BE2C (cell line): ENCODE measurements around the gene ATXN3.

Experiments used
- DNase-seq: peaks from one replicate; pipeline ENCODE4 v3.0.0-alpha.2; 2020
- H3K27me3 ChIP-seq: fragments of 250-450 bp; sonication (Bioruptor Pico); 2 replicates; pipeline ENCODE4 v1.5.1; 2020; ENCODE audit warnings: mild to moderate bottlenecking
- H3K36me3 ChIP-seq: fragments of 250-450 bp; sonication (Bioruptor Pico); 2 replicates; pipeline ENCODE4 v1.5.1; 2020; ENCODE audit warnings: mild to moderate bottlenecking
- H3K4me1 ChIP-seq: fragments of 250-450 bp; sonication (Bioruptor Pico); 2 replicates; pipeline ENCODE4 v1.5.1; 2020
- H3K4me3 ChIP-seq: 2 replicates; pipeline ENCODE4 v1.5.1; 2011; ENCODE audit warnings: low read depth, low read length
- H3K9me3 ChIP-seq: fragments of 250-450 bp; sonication (Bioruptor Pico); 2 replicates; pipeline ENCODE4 v1.5.1; 2020
- CTCF ChIP-seq: IDR thresholded peaks from 2 replicates; pipeline ENCODE4 v1.5.1; 2012; ENCODE audit warnings: mild to moderate bottlenecking, low read depth, low read length

Gene ATXN3

GRCh38 chr14:92121207-92121669, 14.9 kb upstream of the ATXN3 start:
- Histone ChIP-seq H3K9me3 (no peaks in the 10 kb centered on the region), H3K36me3 (peaks cover 20% of the 10 kb centered on the region), H3K4me1 (peaks cover 6% of the 10 kb centered on the region), H3K4me3 (peak overlapping the region; percentile 96), H3K27me3 (no peaks in the 10 kb centered on the region)
- DNase-seq = no peak
- TF ChIP-seq CTCF = no peak

GRCh38 chr14:92109490-92109889, 3.1 kb upstream of the ATXN3 start:
- Histone ChIP-seq H3K36me3 (no peaks in the 10 kb centered on the region), H3K4me3 (no peak overlapping the region), H3K9me3 (no peaks in the 10 kb centered on the region), H3K27me3 (no peaks in the 10 kb centered on the region), H3K4me1 (peaks cover 3% of the 10 kb centered on the region)
- no peak for TF ChIP-seq CTCF
- DNase-seq = no peak

DNA sequence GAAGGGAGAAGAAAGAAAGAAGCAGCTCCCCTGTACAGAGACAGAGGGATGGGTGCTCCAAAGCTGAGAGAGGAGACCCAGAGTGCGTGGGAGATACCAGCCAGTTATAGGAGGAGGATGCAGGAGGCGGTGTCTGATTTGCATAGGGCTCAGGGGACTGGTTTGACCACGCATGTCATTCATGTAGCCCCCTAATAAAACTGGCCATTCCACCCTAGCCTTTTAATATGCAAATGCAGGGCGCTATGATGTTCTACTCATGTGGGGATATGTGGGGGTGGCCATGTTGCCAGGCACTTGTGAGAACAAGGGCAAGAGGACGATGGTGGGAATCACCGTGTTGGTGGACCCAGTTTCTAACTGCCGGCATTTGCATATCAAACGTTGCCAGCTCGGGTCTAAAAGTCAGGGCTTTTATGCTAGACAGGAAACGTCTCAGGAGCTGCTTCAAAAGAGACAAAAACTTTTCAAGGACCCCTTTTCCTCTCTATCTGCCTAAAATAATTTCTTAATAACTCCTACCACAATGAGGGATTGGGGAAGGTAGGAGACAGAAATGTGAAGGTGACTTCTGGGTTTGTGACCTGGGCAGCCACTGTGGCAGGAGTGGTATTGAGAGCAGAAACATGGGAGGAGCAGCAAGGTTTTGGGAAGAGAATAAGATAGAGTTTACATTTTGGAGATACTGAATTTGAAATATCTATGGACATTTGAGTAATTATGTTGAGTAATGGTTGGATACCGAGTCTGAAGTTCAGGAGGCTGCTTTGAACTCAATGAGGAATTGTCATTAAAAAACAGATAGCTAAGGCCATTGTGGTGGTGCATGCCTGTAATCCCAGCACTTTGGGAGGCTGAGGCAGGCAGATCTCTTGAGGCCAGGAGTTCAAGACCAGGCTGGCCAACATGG, 2.2 kb upstream of the ATXN3 start:
- H3K4me3 ChIP-seq = peak overlapping the region; percentile 23; the same call in 1 of the 2 replicates

GRCh38 chr14:92105893-92106142, 564 bp downstream of the ATXN3 start:
- TF ChIP-seq CTCF = no peak
- H3K27me3 ChIP-seq = no peaks in the 10 kb centered on the region
- peak overlapping the region; percentile 96 for H3K4me3 ChIP-seq
- no peaks in the 10 kb centered on the region for H3K36me3 ChIP-seq
- peaks cover 3% of the 10 kb centered on the region for H3K4me1 ChIP-seq
- peak; percentile 36 for DNase-seq
- H3K9me3 ChIP-seq = no peaks in the 10 kb centered on the region

More for the DNA sequence above, 2.2 kb upstream of the ATXN3 start:
- no peaks in the 10 kb centered on the region for H3K9me3 ChIP-seq
- H3K36me3 ChIP-seq = no peaks in the 10 kb centered on the region
- no peaks in the 10 kb centered on the region for H3K27me3 ChIP-seq
- H3K4me1 ChIP-seq = peaks cover 3% of the 10 kb centered on the region
- TF ChIP-seq CTCF = no peak
- peak; percentile 64 for DNase-seq

DNA sequence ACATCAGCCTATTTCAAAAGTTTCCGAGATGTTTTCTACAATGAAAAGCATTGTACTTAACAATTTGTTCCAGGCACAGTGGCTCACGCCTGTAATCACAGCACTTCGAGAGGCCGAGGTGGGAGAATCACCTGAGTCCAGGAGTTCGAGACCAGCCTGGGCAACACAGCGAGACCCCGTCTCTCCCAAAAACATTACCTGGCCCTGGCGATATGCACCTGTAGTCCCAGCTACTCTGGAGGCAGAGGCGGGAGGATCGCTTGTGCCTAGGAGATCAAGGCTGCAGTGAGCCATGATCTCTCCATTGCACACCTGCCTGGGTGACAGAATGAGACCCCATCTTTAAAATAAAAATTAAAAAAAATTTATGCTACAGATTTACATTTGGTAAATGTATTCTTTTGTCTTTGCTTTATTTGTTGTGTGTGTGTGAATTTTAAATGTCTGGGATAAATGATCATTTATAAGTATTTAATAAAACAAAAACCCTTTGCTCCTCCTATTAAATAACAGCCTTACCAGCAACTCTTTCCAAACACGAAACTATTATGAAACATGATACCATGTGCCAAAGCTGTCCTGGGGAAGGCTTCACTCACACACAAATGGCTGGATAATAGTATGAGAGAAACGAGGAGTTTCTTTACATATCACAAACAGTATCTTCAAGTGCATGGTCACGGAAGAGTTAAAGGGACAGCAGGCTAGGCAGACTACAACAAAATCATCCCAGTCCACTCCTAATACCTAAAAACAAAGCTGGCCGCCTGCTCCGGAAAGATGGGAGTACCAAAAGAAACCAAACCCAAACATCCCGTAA, 1.1 kb downstream of the ATXN3 start:
- H3K9me3 ChIP-seq = no peaks in the 10 kb centered on the region
- peaks cover 3% of the 10 kb centered on the region for H3K4me1 ChIP-seq
- no peaks in the 10 kb centered on the region for H3K27me3 ChIP-seq
- DNase-seq = no peak
- H3K36me3 ChIP-seq = no peaks in the 10 kb centered on the region
- no peak for TF ChIP-seq CTCF
- H3K4me3 ChIP-seq = peak overlapping the region; percentile 96
